Thoracic aorta (tissue), 2 donors: Measurements from ENCODE around the gene LAG3. TPM values are rescaled to one million over a fixed set of nuclear protein-coding genes. Genes with fewer than 3 reads are reported as not detected.

Experiments
- ATAC-seq: fragments of 150-250 bp; one replicate; pipeline ENCODE4 v1.8.0; 2017; ENCODE audit warnings: low read depth; ENCODE audit not compliant: insufficient number of reproducible peaks, low FRiP score
- DNase-seq: peaks from one replicate; pipeline ENCODE4 v3.0.0-alpha.2; 2020; ENCODE audit warnings: low spot score
- H3K27ac ChIP-seq, 2 donors: fragments of 200-600 bp; sonication (generic); 1 replicate in 1 of 2; 2 replicates in 1 of 2; pipeline ENCODE4 v1.5.1; 2016; ENCODE audit warnings: mild to moderate bottlenecking in 2 of 2, moderate library complexity in 2 of 2
- H3K27me3 ChIP-seq: fragments of 200-600 bp; sonication (generic); replicated peaks from 2 replicates; pipeline ENCODE4 v1.6.0; 2016; ENCODE audit warnings: mild to moderate bottlenecking; ENCODE audit not compliant: insufficient read depth
- H3K36me3 ChIP-seq: fragments of 200-600 bp; sonication (generic); one replicate; pipeline ENCODE4 v1.5.1; 2016
- H3K4me1 ChIP-seq, 2 donors: fragments of 200-600 bp; sonication (generic); 1 replicate in 1 of 2; 2 replicates in 1 of 2; pipeline versions ENCODE4 v1.5.1 to v1.6.0; 2016; ENCODE audit warnings: low read depth in 2 of 2, mild to moderate bottlenecking in 1 of 2; ENCODE audit not compliant: control insufficient read depth in 1 of 2
- H3K4me3 ChIP-seq: fragments of 200-600 bp; sonication (generic); 2 replicates; pipeline ENCODE4 v1.5.1; 2016; ENCODE audit warnings: mild to moderate bottlenecking
- H3K9me3 ChIP-seq: fragments of 200-600 bp; sonication (generic); 2 replicates; pipeline ENCODE4 v1.5.1; 2016
- CTCF ChIP-seq: fragments of 200-600 bp; sonication (generic); IDR thresholded peaks from one replicate; pipeline ENCODE4 v1.5.1; 2019; ENCODE audit warnings: antibody characterized with exemption
- total RNA-seq, 2 donors: library from RNA; depleted of rRNA; stranded (reverse); fragments of >200 nt; gene quantifications; one replicate each; pipeline versions ENCODE4 v1.1.0 to v1.2.3, GENCODE V29; 2016

The LAG3 gene
- total RNA-seq, 2 donors from 2014 or later, result 0.95 to 1.5 TPM

GRCh38 chr12:6782850-6783566, 10.7 kb downstream of the LAG3 start:
- DNase-seq, result no peak
- no peak for TF ChIP-seq CTCF
- Histone ChIP-seq H3K27me3 (no peaks in the 10 kb centered on the region), H3K27ac (no peak overlapping the region), H3K9me3 (no peaks in the 10 kb centered on the region), H3K4me3 (no peak overlapping the region), H3K4me1 (peaks cover 4 to 7% of the 10 kb centered on the region in 2 donors), H3K36me3 (no peaks in the 10 kb centered on the region)
- ATAC-seq, result no peak

- DNase-seq, result no peak
- no peak for ATAC-seq
- no peak for TF ChIP-seq CTCF
- Histone ChIP-seq H3K36me3 (no peaks in the 10 kb centered on the region), H3K4me1 (no peaks in the 10 kb centered on the region), H3K27ac (no peak overlapping the region), H3K27me3 (no peaks in the 10 kb centered on the region), H3K4me3 (no peak overlapping the region), H3K9me3 (no peaks in the 10 kb centered on the region)
Observed at GRCh38 chr12:6783828-6784227, 11.5 kb downstream of the LAG3 start.

- Histone ChIP-seq H3K27me3 (no peaks in the 10 kb centered on the region), H3K27ac (no peak overlapping the region), H3K4me3 (no peak overlapping the region), H3K4me1 (no peaks in the 10 kb centered on the region), H3K9me3 (no peaks in the 10 kb centered on the region), H3K36me3 (no peaks in the 10 kb centered on the region)
- DNase-seq (no peak), ATAC-seq (no peak)
- TF ChIP-seq CTCF, result no peak
Observed at GRCh38 chr12:6784296-6784695, 12.0 kb downstream of the LAG3 start.

GRCh38 chr12:6784761-6785160, 12.4 kb downstream of the LAG3 start:
- H3K27ac ChIP-seq, result no peak overlapping the region
- H3K4me3 ChIP-seq, result no peak overlapping the region
- TF ChIP-seq CTCF, result no peak
- no peaks in the 10 kb centered on the region for H3K27me3 ChIP-seq
- DNase-seq (no peak), ATAC-seq (no peak)
- no peaks in the 10 kb centered on the region for H3K36me3 ChIP-seq
- no peaks in the 10 kb centered on the region for H3K4me1 ChIP-seq
- H3K9me3 ChIP-seq, result no peaks in the 10 kb centered on the region

GRCh38 chr12:6786416-6787094, 14.2 kb downstream of the LAG3 start:
- ATAC-seq, result no peak
- no peak for DNase-seq
- Histone ChIP-seq H3K27ac (no peak overlapping the region), H3K27me3 (no peaks in the 10 kb centered on the region), H3K36me3 (no peaks in the 10 kb centered on the region), H3K9me3 (no peaks in the 10 kb centered on the region), H3K4me1 (no peaks in the 10 kb centered on the region), H3K4me3 (no peak overlapping the region)
- TF ChIP-seq CTCF, result no peak
